HG03280 (cell line): Measurements from ENCODE around the gene GART.
"Not testable (repeated sequence)": the region's sequence is repeated elsewhere in the genome, so short reads cannot be mapped to it uniquely, and the experiment has no call there.

Experiments
- ATAC-seq: cut with Tn5 transposase; IDR thresholded peaks from one replicate; pipeline ENCODE4 v1.9.1; 2021; ENCODE audit warnings: mild to moderate bottlenecking, moderate library complexity; ENCODE audit not compliant: unreplicated experiment

The GART gene

DNA sequence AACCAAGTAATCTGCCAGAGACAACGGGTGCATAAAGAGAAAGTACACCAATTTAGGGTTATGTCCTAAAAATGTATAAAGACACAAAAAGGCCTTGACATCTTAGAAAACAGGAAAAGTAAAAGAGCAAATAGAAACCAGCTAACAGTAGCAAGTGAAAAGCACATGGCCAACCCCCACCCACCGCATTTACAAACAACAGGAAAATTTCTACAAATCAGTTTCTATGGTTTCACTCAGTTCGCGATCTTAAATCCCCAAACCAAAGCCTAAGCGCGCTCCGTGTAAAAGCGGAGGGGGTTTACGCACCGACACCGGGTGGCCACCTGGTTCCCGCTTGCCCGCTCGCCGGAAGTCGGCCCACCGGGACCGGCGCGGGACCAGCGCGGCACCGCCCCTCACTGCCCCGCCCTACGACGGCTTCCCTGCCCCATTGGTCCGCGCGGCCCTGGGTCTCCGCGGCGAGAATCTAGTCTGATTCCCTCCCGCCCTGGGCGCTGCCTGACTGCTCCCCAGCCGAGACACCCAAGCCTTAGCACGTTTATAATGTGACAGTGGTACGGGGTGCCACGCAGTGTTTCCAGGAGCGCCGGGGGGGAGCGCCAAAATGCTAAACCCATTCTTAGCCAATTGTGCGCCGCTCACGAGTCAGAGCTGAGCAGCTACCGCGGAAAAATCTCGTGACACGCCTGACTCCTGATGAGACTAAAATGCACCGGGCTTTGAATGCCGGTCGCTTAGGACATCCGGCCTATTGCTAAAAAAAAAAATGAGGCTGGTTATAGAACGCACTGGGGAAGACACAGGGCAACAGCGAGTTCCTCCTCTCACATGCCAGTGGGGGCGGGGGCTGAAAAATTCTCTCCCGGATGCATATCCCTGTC lies at the start of gene GART:
Gene GART (minus strand): TSS at position 362 of the 884 bp plus-strand sequence. CDS start 2,802 bp downstream, outside the sequence.
- ATAC-seq: peak; percentile 54

DNA sequence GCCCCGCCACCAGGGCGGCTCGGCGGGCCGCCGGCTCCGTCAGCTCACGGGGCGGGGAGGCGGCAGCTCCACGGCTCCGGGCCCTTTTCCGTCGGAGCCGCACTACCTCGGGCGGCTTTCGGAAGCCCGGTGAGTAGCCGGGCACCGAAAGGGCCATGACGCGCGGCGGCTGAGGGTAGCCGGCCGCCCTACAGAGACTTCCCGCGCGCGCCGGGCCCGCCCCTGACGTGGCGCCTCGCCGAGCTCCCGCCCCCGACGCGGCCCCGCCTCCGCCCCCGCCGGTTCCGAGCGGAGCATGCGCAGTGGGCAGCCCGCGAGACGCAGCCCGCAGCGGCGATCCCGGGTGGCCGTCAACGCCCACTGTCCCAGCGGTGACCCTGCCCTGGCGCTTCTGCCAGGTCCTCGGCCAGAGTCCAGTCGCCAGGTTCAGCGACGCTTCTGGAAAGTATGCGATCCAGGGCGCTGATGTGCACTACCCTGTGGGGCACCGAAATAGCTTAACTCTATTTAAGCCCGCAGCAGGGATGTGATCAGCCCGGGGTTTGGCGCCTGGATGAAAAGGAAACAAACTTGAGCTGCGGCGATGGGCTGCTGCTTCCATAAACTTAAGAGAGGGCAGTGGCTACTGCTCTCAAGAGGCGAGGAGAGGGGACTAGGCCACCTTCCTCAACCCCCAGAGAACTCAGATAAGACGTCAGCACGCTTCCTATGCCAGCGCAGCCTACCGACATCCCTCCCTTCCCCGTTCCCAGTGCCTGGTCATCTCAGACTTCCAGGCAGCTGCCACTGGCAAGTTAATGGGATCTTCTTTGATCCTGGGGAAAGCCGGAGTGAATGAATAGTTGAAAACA lies 46.8 kb upstream of the GART start, which contains the start of gene DONSON:
Gene DONSON (minus strand): TSS at position 200 of the 851 bp plus-strand sequence. CDS start 43 bp downstream, at position 157.
- peak; percentile 87 for ATAC-seq

DNA sequence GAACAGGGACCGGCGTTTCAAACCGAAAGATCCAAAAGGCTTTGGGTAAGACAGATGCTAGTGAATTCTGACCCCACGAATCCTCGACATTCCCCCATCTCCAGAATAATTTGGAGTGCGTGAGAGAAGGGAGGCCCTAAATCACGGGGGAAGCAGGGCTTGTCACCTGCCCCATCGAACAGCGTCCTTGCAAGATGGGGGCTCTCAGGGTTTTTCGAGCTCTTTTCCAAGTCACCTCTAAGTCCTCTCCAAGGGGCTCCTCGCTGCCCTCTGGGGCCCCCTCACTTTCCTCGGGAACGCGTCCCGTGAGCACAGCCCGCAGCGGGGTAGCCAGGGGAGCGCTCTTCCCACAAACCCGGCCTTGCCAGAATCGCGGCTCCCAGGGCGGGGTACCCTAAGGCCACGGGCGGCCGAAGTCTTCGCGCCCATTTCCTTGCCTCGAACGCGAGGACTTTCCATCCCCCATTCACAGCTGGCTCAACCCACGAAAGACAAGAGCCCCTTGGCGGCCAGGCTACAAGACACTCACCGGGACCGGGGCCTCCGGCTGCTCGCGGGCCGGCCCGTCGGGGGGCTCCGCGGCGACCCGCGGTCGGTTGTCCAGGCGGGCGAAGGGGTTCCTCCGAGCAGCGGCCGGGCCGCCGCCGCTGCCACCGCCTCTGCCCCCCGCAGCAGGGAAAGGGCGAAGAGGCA lies 46.0 kb upstream of the GART start:
- ATAC-seq: peak; percentile 47

DNA sequence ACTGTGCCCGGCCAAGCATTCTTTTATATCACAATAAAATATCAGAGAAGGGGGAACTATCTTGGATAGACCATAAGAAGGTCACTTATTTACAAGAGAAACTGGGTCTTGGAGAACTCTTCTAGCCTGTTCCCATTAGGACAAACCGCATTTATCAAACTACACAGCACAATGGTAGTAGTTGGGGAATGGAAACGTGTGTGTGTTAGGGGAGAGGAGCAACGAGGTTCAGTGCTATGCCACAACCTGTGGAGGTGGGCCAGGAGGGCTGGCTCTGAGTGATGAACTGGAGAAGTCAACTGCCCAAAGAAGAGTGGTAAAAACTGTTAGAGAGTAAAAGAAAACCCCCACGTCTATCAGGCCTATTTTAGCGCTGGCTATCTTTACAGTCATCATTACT lies 45.0 kb upstream of the GART start:
- ATAC-seq: no peak

DNA sequence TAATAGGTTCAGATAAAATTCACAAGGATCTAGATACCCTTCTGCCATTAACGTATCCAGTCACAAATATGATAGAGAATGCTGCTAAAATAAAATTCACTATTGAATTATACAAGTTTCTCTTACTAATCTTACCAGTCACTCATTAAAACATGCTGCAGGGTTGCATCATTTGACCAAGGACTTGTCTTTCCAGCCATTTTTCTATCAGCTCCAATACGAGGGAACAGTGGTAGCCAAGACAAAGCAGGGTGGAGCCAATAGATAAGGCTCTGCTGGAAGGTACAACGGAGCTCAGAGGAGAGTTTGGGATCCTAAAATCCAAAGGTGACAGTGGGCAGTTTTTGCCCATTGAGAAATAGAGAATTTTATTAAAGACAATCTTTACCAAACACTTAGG lies 42.5 kb upstream of the GART start:
- no peak for ATAC-seq

DNA sequence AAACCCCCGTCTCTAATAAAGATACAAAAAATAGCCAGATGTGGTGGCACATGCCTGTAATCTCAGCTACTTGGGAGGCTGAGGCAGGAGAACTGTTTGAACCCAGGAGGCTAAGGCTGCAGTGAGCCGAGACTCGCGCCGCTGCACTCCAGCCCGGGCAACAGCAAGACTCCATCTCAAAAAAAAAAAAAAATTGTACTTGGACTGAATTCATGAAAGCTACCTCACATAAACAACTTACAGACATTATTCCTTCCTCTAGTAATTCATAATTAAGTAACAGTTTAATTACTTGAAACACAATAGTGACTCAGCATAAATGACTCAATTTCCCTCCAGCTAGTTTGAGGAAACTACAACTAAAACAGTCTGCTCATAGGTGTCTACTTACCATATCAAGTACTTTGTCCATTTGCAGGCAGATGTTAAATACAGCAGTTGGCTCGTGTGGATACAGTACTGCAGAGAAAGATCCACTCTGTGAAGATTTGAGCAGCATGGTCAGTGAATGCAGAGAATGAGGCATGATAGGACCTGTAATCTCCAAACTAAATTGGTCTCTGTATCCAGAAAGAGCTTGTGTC lies 37.1 kb upstream of the GART start:
- ATAC-seq: no peak

DNA sequence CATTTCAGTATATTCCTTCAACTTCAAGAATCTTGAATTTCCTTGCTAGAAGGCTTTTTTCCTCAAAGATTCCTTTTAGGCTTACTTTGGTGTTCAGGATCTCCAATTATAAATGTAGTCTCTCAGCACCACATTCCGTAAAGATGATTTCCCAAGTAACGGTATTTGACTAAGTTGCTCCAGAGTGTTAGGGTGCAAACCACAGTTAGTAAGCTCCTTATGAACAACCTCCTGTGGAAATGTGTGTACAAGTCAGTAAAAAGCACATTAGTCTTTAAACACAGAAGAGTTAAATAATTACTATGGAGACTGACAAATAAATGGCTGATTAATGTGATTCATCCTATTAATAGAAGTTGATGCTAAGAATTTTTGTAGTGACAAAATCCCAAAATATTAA lies 36.3 kb upstream of the GART start:
- no peak for ATAC-seq

DNA sequence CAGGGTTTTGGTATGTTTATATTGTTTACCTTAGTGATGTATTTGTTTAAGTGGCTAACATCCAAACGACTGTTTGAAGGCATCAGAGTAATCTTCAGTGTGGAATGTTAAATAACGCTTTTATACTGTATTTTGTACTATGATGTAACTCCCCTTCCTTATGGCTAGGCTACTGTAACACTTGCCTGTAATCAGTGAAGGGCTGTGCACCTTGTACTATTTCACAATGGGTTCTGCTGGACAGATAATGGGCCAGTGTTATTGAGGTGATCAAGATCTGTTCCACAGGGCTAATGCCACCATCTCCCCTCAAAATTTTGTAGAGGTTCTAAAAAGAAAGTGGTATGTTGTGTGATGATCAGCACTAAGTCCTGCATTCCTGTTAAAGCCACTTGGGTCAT lies 34.8 kb upstream of the GART start:
- ATAC-seq: not testable (repeated sequence)

DNA sequence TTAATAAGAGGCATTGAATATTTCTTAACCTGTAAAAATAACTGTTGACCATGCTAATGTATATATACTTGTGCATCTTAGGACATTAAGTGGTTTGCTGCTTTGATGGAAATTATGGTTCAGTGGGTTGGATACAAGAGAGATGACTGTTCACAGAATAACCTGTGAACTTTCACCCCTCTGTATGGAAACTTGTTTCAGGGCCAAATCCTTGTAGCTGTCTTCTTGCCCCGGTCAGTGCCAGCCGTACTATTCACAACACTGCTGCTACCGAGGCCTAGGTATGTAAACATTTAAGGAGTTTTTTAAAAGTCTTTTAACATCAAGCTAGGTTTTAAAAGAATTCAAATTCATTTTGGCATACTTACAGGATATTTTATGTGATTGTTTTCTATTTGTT lies 30.4 kb upstream of the GART start:
- ATAC-seq: no peak

DNA sequence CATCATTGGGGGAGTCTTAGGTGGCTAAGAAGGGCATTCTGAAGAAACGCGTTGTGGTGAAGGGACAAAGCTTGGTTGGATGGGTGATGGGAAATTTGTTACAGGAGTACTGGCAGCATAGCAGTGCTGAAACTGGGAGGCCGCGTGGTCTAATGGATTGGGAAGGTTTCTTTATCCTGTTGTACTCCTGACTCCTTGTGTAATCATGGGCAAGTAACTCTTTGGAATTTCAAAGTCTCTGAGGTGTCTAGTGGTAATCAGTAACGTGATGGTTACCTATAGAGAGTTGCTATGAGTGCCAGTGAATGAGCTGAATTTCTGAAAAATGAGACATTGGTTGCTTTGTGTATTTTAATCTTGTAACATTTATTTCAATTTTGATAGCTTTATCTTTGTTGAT lies 28.1 kb upstream of the GART start:
- no peak for ATAC-seq

DNA sequence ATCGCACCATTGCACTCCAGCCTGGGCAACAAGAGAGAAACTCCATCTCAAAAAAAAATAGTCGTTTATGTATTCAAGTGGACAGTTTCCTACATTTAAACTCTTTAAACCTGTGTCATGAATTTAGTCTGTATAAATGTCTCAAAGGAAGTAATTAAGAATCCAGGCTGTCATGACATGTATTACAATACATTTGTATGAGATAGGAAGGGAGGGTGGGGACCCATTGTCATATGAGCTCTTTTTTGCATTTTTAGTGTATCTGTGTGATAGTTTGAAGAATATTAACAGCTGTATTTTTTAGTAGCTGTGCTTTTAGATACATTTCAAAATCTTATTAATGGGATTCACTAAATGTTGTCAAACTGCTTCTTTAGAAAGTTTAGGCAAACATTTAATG lies 26.5 kb upstream of the GART start:
- ATAC-seq: no peak

DNA sequence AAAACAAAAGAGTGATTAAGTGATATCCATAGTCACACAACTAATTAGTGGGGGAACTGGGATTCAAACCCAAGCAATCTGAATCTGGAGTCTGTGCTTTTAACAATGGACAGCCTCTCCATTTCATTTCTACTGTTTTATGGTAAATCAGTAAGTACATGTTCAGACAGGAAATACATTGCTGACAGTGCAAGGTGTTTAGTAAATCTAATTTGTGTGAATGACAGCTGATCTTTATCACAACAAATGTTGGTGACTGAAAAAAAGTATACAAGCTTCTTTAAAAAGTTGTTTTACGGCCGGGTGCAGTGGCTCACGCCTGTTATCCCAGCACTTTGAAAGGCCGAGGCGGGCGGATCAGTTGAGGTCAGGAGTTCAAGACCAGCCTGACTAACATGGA lies 26.0 kb upstream of the GART start:
- no peak for ATAC-seq

DNA sequence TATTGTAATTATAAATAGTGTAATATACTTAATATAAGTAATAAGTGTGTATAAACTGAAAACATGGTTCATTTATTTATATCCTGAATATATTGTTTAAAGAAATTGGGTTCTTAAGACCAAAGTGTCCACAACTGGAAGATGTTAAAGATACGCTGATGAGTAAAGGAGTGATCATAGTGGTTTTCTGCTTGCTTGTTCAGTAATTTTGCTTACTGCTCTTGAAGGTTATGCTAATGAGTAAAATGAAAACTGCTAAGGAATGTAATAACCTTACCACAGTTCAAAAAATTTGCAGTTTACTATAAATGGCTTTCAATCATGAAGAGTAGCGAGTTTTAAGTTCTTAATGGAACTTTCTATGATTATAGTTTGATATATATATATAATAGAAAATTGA lies 24.6 kb upstream of the GART start:
- no peak for ATAC-seq

DNA sequence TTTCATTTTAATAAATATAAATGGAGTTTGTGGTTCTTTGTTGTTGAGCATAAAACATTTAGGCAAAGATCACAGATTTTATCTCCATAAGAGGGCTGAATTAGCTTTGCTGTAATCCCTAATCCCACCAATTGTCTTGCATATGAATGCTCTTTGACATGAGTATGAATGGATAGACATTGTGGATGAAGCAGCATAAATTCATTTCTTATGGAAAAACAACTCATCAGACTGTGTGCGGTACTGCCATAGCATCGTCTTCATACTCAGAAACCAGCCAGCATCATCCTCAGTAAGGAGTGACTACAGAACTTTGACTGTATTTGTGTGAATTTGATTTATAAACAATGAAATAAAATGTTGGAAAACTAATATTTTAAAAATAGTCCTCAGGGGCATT lies 20.5 kb upstream of the GART start:
- no peak for ATAC-seq

DNA sequence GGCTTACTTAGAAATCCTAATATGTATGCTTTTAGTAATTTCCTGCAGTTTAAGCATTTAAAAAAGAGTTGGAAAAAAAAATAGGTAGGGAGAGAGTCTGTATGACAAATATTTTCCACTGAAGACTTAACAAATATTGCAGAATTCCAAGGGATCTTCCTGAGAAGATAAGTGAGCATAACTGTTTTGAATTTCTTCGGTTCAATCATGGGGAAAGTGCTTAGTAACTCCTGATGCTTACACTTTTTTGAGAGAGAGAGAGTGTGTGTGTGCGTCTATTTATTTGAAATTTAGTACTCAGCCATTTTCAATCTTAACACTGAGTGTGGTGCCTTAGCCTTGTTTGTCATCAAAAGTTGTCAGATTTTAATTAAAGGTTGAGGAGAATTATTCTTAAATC lies 19.5 kb upstream of the GART start:
- no peak for ATAC-seq

DNA sequence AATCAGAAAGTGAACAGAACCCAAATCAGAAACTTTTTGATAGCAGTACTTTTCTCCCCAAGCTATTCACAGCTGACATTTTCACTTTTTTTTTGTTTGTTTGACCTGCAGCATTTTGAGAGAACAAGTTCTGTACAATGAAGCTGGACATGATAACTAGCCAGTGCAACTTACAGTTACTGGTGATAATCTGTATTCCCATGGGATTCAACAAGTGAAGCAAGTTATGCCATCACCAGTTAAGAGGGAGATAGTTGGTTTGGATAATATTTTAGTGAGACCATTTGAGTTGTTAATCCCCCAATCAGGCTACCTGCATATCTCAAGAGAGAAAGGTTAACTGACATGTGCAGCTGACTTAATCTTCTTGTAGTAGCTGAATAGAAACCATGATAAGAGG lies 19.0 kb upstream of the GART start:
- ATAC-seq: no peak

DNA sequence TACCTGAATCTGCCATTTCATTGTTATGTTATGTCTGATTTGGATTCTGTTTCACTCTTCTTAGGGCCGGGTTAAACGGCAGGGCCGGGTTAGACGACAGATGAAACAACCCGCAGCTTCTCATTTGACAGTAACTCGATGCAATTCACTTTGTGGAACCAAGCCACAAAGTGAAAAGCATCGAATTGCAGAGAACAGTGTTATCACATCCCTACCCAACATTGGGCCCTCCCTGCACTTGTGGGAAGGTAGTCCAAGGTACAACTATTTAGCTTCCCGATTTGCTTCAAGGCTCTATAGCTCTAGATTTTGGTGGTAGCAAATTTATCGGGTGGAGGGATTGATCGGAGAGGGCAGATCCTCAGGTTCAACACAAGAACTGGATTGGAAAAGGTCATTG lies 17.9 kb upstream of the GART start:
- ATAC-seq: no peak

DNA sequence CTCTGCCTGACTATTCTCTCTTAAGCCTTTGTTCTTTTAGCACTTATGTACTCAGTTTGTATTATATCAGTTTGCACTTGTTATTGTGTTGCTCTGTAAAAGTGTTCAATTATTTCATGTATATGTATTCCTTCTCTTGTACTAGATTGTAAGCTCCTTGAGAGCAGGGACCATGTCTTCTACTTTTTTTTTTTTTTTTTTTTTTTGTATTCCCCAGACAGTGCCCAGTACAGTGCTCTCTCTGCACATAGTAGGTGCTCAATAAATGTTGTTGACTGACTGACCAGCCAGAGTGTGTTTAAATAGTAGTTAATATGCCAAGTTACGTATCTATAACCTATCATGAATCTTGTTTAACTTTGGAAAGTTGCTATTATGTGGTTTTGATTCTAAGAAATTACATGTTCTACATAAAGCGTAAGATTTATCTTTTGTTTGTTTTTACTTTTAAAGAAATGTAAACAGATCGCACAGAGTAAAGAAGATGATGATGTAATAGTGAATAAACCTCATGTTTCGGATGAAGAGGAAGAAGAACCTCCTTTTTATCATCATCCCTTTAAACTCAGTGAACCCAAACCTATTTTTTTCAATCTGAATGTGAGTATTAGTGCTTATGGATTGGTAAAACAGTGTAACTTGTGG lies 17.0 kb upstream of the GART start:
- no peak for ATAC-seq

DNA sequence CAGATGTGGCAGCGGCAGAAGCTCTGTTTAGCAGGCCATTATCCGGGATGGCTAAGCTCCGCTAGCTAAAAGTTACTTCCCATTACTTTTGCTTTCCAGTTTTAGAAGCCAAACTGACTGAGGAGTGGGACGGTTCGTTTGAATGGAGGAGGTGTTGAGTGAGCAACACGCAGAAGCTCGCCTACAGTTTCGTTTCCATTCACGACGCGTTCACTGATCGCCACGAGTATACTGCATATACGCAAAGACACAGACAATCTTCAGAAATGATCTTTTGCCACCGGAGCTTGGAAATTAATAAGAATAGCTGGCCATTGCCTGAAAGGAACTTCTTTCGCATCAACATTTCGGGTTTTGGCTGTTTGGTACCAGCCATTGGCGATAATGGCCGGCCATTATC lies 15.5 kb upstream of the GART start:
- no peak for ATAC-seq

DNA sequence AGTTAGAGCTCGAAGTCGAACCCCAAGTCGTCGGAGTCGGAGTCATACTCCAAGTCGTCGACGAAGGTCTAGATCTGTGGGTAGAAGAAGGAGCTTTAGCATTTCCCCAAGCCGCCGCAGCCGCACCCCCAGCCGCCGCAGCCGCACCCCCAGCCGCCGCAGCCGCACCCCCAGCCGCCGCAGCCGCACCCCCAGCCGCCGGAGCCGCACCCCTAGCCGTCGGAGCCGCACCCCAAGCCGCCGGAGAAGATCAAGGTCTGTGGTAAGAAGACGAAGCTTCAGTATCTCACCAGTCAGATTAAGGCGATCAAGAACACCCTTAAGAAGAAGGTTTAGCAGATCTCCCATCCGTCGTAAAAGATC lies 13.0 kb upstream of the GART start:
- no peak for ATAC-seq
